Neuronal stem cell (in vitro differentiated cells): ENCODE results near the gene COX20.

Source experiments
- DNase-seq: peaks from one replicate; pipeline ENCODE4 v3.0.0-alpha.2; 2013; ENCODE audit warnings: low spot score
- H2AFZ ChIP-seq: one replicate; pipeline ENCODE4 v1.6.1; 2013; ENCODE audit warnings: mild to moderate bottlenecking, low read length, inconsistent platforms
- H2AK5ac ChIP-seq: 2 replicates; pipeline ENCODE4 v1.6.1; 2013; ENCODE audit warnings: low read depth, mild to moderate bottlenecking, inconsistent platforms, low read length, moderate library complexity, mixed read lengths
- H2BK120ac ChIP-seq: 2 replicates; pipeline ENCODE4 v1.6.1; 2013; ENCODE audit warnings: low read depth, mild to moderate bottlenecking, inconsistent platforms, low read length, moderate library complexity, mixed read lengths
- H2BK12ac ChIP-seq: one replicate; pipeline ENCODE4 v1.6.1; 2013; ENCODE audit warnings: low read length, inconsistent platforms
- H2BK15ac ChIP-seq: 2 replicates; pipeline ENCODE4 v1.6.1; 2013; ENCODE audit warnings: mild to moderate bottlenecking, low read length, inconsistent platforms, mixed read lengths
- H2BK5ac ChIP-seq: one replicate; pipeline ENCODE4 v1.6.1; 2013; ENCODE audit warnings: inconsistent platforms, mild to moderate bottlenecking, low read length, moderate library complexity
- H3K14ac ChIP-seq: one replicate; pipeline ENCODE4 v1.6.1; 2013; ENCODE audit warnings: low read length, inconsistent platforms
- H3K18ac ChIP-seq: 2 replicates; pipeline ENCODE4 v1.6.1; 2013; ENCODE audit warnings: low read length, inconsistent platforms
- H3K23ac ChIP-seq: 2 replicates; pipeline ENCODE4 v1.6.1; 2013; ENCODE audit warnings: low read depth, mild to moderate bottlenecking, mixed read lengths, low read length, inconsistent platforms; ENCODE audit not compliant: poor library complexity
- H3K27ac ChIP-seq: replicated peaks from 3 replicates; pipeline ENCODE4 v1.5.1; 2013; ENCODE audit warnings: low read length, inconsistent platforms
- H3K27me3 ChIP-seq, 3 experiments: 2 replicates each; pipeline ENCODE4 v1.6.1; 2013; ENCODE audit warnings: low read length in 3 of 3, mild to moderate bottlenecking in 2 of 3, inconsistent platforms in 1 of 3, low read depth in 1 of 3, mixed read lengths in 1 of 3, moderate library complexity in 1 of 3; ENCODE audit not compliant: control insufficient read depth in 3 of 3, insufficient read depth in 3 of 3
- H3K36me3 ChIP-seq, 2 donors: replicated peaks in 1 of 2; 2 replicates each; pipeline ENCODE4 v1.6.1; 2013; ENCODE audit warnings: low read length in 2 of 2; ENCODE audit not compliant: control insufficient read depth in 2 of 2, insufficient read depth in 2 of 2
- H3K4ac ChIP-seq: 2 replicates; pipeline ENCODE4 v1.6.1; 2013; ENCODE audit warnings: inconsistent platforms, mild to moderate bottlenecking, low read length, moderate library complexity
- H3K4me1 ChIP-seq, 2 donors: 1 replicate in 1 of 2; 2 replicates in 1 of 2; pipeline ENCODE4 v1.6.1; 2013; ENCODE audit warnings: low read length in 2 of 2, low read depth in 1 of 2; ENCODE audit not compliant: control insufficient read depth in 2 of 2, insufficient read depth in 1 of 2
- H3K4me2 ChIP-seq: one replicate; pipeline ENCODE4 v1.6.1; 2013; ENCODE audit warnings: mild to moderate bottlenecking, low read length, inconsistent platforms; ENCODE audit not compliant: insufficient read depth, poor library complexity, severe bottlenecking
- H3K4me3 ChIP-seq, 2 donors: 2 replicates each; pipeline ENCODE4 v1.5.1; 2013; ENCODE audit warnings: low read length in 2 of 2, mild to moderate bottlenecking in 2 of 2, inconsistent platforms in 1 of 2, moderate library complexity in 1 of 2
- H3K79me1 ChIP-seq: one replicate; pipeline ENCODE4 v1.6.1; 2013; ENCODE audit warnings: low read depth, mild to moderate bottlenecking, inconsistent platforms, low read length, moderate library complexity
- H3K9ac ChIP-seq: one replicate; pipeline ENCODE4 v1.6.1; 2013; ENCODE audit warnings: mild to moderate bottlenecking, low read depth, low read length, inconsistent platforms; ENCODE audit not compliant: poor library complexity
- H3K9me3 ChIP-seq, 2 donors: replicated peaks in 1 of 2; 2 replicates each; pipeline versions ENCODE3 to v1.6.1; 2013; ENCODE audit warnings: low read length in 2 of 2, mild to moderate bottlenecking in 2 of 2, inconsistent platforms in 1 of 2, low read depth in 1 of 2, mixed read lengths in 1 of 2, moderate library complexity in 1 of 2; ENCODE audit not compliant: control insufficient read depth in 2 of 2, insufficient read depth in 1 of 2
- H4K8ac ChIP-seq: one replicate; pipeline ENCODE4 v1.6.1; 2013; ENCODE audit warnings: low read depth, mild to moderate bottlenecking, inconsistent platforms, low read length, moderate library complexity
- H4K91ac ChIP-seq: one replicate; pipeline ENCODE4 v1.6.1; 2013; ENCODE audit warnings: low read length, low read depth, mild to moderate bottlenecking, inconsistent platforms; ENCODE audit not compliant: poor library complexity
- WGBS, 2 donors: extraction: QIAGEN DNeasy Blood & Tissue Kit; methylation state at CpG; one replicate each; pipeline ENCODE4 v1.1.7; 2013; ENCODE audit warnings: missing lambda C conversion rate in 2 of 2, mixed read lengths in 1 of 2; ENCODE audit not compliant: insufficient read length in 2 of 2, insufficient replicate concordance in 1 of 2; ENCODE audit errors: extremely low coverage in 2 of 2; 5-methylcytosine and 5-hydroxymethylcytosine counted together

Gene COX20

GRCh38 chr1:244844155-244845121 is 9.0 kb downstream of the COX20 start:
- no peaks in the 10 kb centered on the region for H3K4me1 ChIP-seq
- H3K27ac ChIP-seq = no peak overlapping the region
- H2BK15ac ChIP-seq = no peak overlapping the region
- H2BK120ac ChIP-seq = no peak overlapping the region
- no peak overlapping the region for H3K9ac ChIP-seq
- no peaks in the 10 kb centered on the region for H3K79me1 ChIP-seq
- H3K4ac ChIP-seq = no peak overlapping the region
- no peak overlapping the region for H4K8ac ChIP-seq
- H2AK5ac ChIP-seq = no peak overlapping the region
- H3K23ac ChIP-seq = no peak overlapping the region
- H3K4me2 ChIP-seq = no peak overlapping the region
- H3K36me3 ChIP-seq = peaks cover 21 to 100% of the 10 kb centered on the region in 2 donors
- no peak overlapping the region for H3K14ac ChIP-seq
- no peak overlapping the region for H4K91ac ChIP-seq
- no peaks in the 10 kb centered on the region for H3K27me3 ChIP-seq
- no peak for DNase-seq
- H3K9me3 ChIP-seq = peaks cover 0 to 4% of the 10 kb centered on the region in 2 donors
- no CpG with 5 or more reads among the region's 13 CpGs for WGBS, 2 donors
- H2BK12ac ChIP-seq = no peak overlapping the region
- H2AFZ ChIP-seq = no peak overlapping the region
- no peak overlapping the region for H3K18ac ChIP-seq
- no peak overlapping the region for H2BK5ac ChIP-seq
- H3K4me3 ChIP-seq = no peak overlapping the region

- no peak for DNase-seq
- H3K9me3 ChIP-seq = no peaks in the 10 kb centered on the region
- H2AK5ac ChIP-seq = no peak overlapping the region
- H3K23ac ChIP-seq = no peak overlapping the region
- peaks cover 17 to 100% of the 10 kb centered on the region in 2 donors for H3K36me3 ChIP-seq
- H3K27ac ChIP-seq = no peak overlapping the region
- no peak overlapping the region for H4K91ac ChIP-seq
- H3K27me3 ChIP-seq = no peaks in the 10 kb centered on the region
- H3K18ac ChIP-seq = no peak overlapping the region
- no peaks in the 10 kb centered on the region for H3K4me1 ChIP-seq
- no peak overlapping the region for H2AFZ ChIP-seq
- no peak overlapping the region for H3K4ac ChIP-seq
- no CpG with 5 or more reads among the region's 6 CpGs for WGBS, 2 donors
- H4K8ac ChIP-seq = no peak overlapping the region
- H3K4me2 ChIP-seq = no peak overlapping the region
- no peak overlapping the region for H2BK15ac ChIP-seq
- no peak overlapping the region for H2BK12ac ChIP-seq
- no peaks in the 10 kb centered on the region for H3K79me1 ChIP-seq
- no peak overlapping the region for H2BK120ac ChIP-seq
- H3K9ac ChIP-seq = no peak overlapping the region
- H2BK5ac ChIP-seq = no peak overlapping the region
- no peak overlapping the region for H3K4me3 ChIP-seq
- H3K14ac ChIP-seq = no peak overlapping the region
Observed at GRCh38 chr1:244846653-244847052, 11.2 kb downstream of the COX20 start.

DNA sequence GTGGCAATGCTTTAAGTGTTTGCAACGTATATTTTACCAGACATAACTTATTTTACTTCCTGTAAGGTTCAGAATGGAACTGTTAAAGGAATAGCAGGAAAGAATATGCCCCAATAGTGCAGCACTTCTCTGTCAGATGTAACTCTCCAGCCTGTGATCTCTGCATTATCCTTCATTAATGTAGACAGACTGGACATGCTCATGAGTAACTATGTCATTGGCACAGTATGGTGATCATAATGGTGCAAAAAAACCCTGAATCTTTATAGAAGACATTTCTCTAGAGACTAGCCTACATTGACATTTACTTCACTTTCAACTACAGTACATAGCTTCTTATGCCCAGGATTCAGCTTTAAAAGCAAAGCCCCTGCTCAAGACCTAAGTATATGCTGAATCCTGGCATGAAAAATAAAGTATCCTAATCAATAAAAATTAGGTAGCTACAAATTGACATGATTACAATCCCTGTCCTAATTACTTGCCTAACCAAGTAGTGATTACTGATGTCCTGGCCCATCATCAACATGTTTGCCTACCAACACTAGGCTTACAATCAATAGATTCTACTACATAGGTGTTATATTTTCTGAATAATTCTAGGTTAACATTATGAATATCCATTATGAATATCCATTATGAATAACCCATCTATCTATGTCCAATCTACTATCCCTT is 13.9 kb downstream of the COX20 start:
- H2BK120ac ChIP-seq = no peak overlapping the region
- H2AFZ ChIP-seq = no peak overlapping the region
- no peak overlapping the region for H3K23ac ChIP-seq
- H3K4me2 ChIP-seq = no peak overlapping the region
- no peak overlapping the region for H2BK5ac ChIP-seq
- H3K9ac ChIP-seq = no peak overlapping the region
- H3K27me3 ChIP-seq = no peaks in the 10 kb centered on the region
- no peak overlapping the region for H2BK12ac ChIP-seq
- H4K91ac ChIP-seq = no peak overlapping the region
- no peak overlapping the region for H2AK5ac ChIP-seq
- no CpG with 5 or more reads among the region's 1 CpG for WGBS, 2 donors
- H3K27ac ChIP-seq = no peak overlapping the region
- no peak overlapping the region for H3K4me3 ChIP-seq
- no peaks in the 10 kb centered on the region for H3K4me1 ChIP-seq
- no peak overlapping the region for H4K8ac ChIP-seq
- DNase-seq = no peak
- no peak overlapping the region for H3K4ac ChIP-seq
- H3K79me1 ChIP-seq = no peaks in the 10 kb centered on the region
- H2BK15ac ChIP-seq = no peak overlapping the region
- no peak overlapping the region for H3K18ac ChIP-seq
- peaks cover 16 to 100% of the 10 kb centered on the region in 2 donors for H3K36me3 ChIP-seq
- no peaks in the 10 kb centered on the region for H3K9me3 ChIP-seq
- H3K14ac ChIP-seq = no peak overlapping the region
